ENCODE measurements around the gene MGMT. TPM values are rescaled to one million over a fixed set of nuclear protein-coding genes. Genes with fewer than 3 reads are reported as not detected.

MGMT gene
- total and polyA plus RNA-seq, 2 donors (not counting 3 experiments of a cell fraction or from before 2014, with no cell fraction given) = 15.0 to 15.2 TPM

DNA sequence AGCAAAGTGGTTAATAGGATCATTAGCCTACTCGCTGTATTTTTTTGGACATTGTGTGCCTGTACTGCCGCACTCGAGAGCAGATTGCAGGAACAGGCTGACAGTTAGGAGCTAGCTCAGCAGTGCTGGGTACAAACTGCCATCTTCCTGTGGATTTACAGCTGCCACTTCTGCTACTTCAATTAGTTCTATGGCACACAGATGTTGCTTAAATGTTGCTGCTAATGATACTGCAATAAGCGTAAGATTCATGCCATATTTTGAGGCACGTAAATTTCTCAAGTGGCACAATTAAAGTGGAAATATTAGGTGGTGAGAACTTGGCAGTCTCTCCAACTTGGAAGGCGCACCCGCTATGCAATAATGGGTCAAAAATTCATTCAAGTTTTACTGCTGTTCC lies 325.1 kb downstream of the MGMT start:
- TF ChIP-seq FOS (IDR thresholded peaks at IDR 0.05; ENCODE audit: borderline replicate concordance, insufficient read depth, low read length) (no peak), EZH2 (IDR thresholded peaks at IDR 0.05; ENCODE audit: borderline replicate concordance, low read depth, low read length, severe bottlenecking) (no peak), MYC (IDR thresholded peaks at IDR 0.05; ENCODE audit: low read depth, low read length) (no peak), GATA2 (IDR thresholded peaks at IDR 0.05; ENCODE audit: insufficient read depth, insufficient read length, low read depth, low read length) (no peak), POLR2A (IDR thresholded peaks at IDR 0.05; ENCODE audit: low read depth, low read length) (no peak), JUN (IDR thresholded peaks at IDR 0.05; ENCODE audit: borderline replicate concordance, insufficient read depth, insufficient read length, low read depth) (no peak), POLR2AphosphoS5 (IDR thresholded peaks at IDR 0.05; ENCODE audit: insufficient read depth, low read depth, low read length) (no peak)
- TF ChIP-seq, protein P1, sequence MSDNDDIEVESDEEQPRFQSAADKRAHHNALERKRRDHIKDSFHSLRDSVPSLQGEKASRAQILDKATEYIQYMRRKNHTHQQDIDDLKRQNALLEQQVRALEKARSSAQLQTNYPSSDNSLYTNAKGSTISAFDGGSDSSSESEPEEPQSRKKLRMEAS (IDR thresholded peaks at IDR 0.05; ENCODE audit: insufficient read depth, insufficient read length) = no peak
- TF ChIP-seq, protein P2, sequence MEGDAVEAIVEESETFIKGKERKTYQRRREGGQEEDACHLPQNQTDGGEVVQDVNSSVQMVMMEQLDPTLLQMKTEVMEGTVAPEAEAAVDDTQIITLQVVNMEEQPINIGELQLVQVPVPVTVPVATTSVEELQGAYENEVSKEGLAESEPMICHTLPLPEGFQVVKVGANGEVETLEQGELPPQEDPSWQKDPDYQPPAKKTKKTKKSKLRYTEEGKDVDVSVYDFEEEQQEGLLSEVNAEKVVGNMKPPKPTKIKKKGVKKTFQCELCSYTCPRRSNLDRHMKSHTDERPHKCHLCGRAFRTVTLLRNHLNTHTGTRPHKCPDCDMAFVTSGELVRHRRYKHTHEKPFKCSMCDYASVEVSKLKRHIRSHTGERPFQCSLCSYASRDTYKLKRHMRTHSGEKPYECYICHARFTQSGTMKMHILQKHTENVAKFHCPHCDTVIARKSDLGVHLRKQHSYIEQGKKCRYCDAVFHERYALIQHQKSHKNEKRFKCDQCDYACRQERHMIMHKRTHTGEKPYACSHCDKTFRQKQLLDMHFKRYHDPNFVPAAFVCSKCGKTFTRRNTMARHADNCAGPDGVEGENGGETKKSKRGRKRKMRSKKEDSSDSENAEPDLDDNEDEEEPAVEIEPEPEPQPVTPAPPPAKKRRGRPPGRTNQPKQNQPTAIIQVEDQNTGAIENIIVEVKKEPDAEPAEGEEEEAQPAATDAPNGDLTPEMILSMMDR (IDR thresholded peaks at IDR 0.05; ENCODE audit: extremely low read depth in 1 of 2, insufficient read depth in 1 of 2, low read depth in 1 of 2, low read length in 2 of 2) = no peak
- H3K4me1 ChIP-seq (ENCODE audit: control insufficient read depth, extremely low read depth, insufficient read depth, low read length) = no peaks in the 10 kb centered on the region
- no peaks in the 10 kb centered on the region for H3K79me2 ChIP-seq (ENCODE audit: control insufficient read depth, insufficient read depth, low read length)
- DNase-seq (ENCODE audit: low read depth, low spot score) = no peak
- H3K9me1 ChIP-seq (replicated peaks; ENCODE audit: control insufficient read depth, extremely low read depth, insufficient read depth, low read length) = no peaks in the 10 kb centered on the region
- H3K9ac ChIP-seq (replicated peaks; ENCODE audit: extremely low read depth, insufficient read depth, low read length) = no peak overlapping the region
- no peak overlapping the region for H3K4me3 ChIP-seq (replicated peaks in 1 of 3; ENCODE audit: insufficient read depth in 1 of 3, low read depth in 1 of 3, low read length in 3 of 3)
- no peak overlapping the region for H3K4me2 ChIP-seq (ENCODE audit: insufficient read depth, low read length)
- H3K27me3 ChIP-seq (ENCODE audit: control insufficient read depth in 2 of 2, insufficient read depth in 2 of 2, low read length in 2 of 2) = no peaks in the 10 kb centered on the region
- dilution Hi-C loops (cut with MboI; ENCODE audit: extremely low pct_ligation_motif_present, low sequenced_read_pairs) = no loop called here
- FAIRE-seq = no peak
- no peak overlapping the region for H2AFZ ChIP-seq (ENCODE audit: low read depth, low read length)
- no peak overlapping the region for H3K27ac ChIP-seq (ENCODE audit: insufficient read depth, low read depth, low read length)
- H4K20me1 ChIP-seq (replicated peaks; ENCODE audit: control insufficient read depth, extremely low read depth, insufficient read depth, low read length) = no peaks in the 10 kb centered on the region
- ChIA-PET POLR2A (no interaction called here), CTCF (no interaction called here)
- BruUV-seq (replicated peaks) = no TSS peak
- H3K36me3 ChIP-seq (ENCODE audit: control insufficient read depth in 2 of 2, extremely low read depth in 1 of 2, insufficient read depth in 2 of 2, low read length in 2 of 2) = no peaks in the 10 kb centered on the region
- intact Hi-C loops (cut with micrococcal nuclease) = no loop called here
- H3K9me3 ChIP-seq (replicated peaks; ENCODE audit: control insufficient read depth, insufficient read depth, low read length) = peaks cover 3% of the 10 kb centered on the region
